Heart right ventricle (tissue), 16 donors: ENCODE measurements around the gene PI4KA. TPM values are rescaled to one million over a fixed set of nuclear protein-coding genes. Genes with fewer than 3 reads are reported as not detected.
A peak's percentile ranks its signal among the peaks of the same experiment; 100 is the strongest.
"Not testable (repeated sequence)": the region's sequence is repeated elsewhere in the genome, so short reads cannot be mapped to it uniquely, and the experiment has no call there.

Source experiments
- ATAC-seq, 8 donors: fragments of 200-7000 bp; cut with Tn5 transposase; one replicate each; pipeline ENCODE4 v1.9.1; 2020; ENCODE audit warnings: mild to moderate bottlenecking in 8 of 8, moderate library complexity in 8 of 8, moderate number of reproducible peaks in 1 of 8
- DNase-seq, 2 donors: peaks; one replicate each; pipeline ENCODE4 v3.0.0-alpha.2; 2020
- H3K27ac ChIP-seq, 10 donors: fragments of 200-600 bp; sonication (generic) in 2 of 10; one replicate each; pipeline versions ENCODE4 v1.5.0 to v1.8.0; 2020 to 2022; ENCODE audit warnings: mild to moderate bottlenecking in 3 of 10
- H3K27me3 ChIP-seq, 7 donors: fragments of 200-600 bp; one replicate each; pipeline ENCODE4 v1.8.0; 2021 to 2022; ENCODE audit warnings: mild to moderate bottlenecking in 2 of 7
- H3K36me3 ChIP-seq, 9 donors: fragments of 200-600 bp; sonication (generic) in 1 of 9; one replicate each; pipeline versions ENCODE4 v1.5.0 to v1.8.0; 2020 to 2022; ENCODE audit warnings: mild to moderate bottlenecking in 2 of 9
- H3K4me1 ChIP-seq, 9 donors: fragments of 200-600 bp; sonication (generic) in 1 of 9; one replicate each; pipeline versions ENCODE4 v1.5.0 to v1.8.0; 2020 to 2022; ENCODE audit warnings: mild to moderate bottlenecking in 4 of 9
- H3K4me3 ChIP-seq, 10 donors: fragments of 200-600 bp; sonication (generic) in 2 of 10; one replicate each; pipeline versions ENCODE4 v1.5.0 to v1.8.0; 2020 to 2022; ENCODE audit warnings: mild to moderate bottlenecking in 7 of 10, moderate library complexity in 2 of 10
- H3K9me3 ChIP-seq, 11 donors: fragments of 200-600 bp in 10 of 11; sonication (generic) in 2 of 11; one replicate each; pipeline versions ENCODE4 v1.5.0 to v1.8.0; 2013 to 2022; ENCODE audit warnings: mild to moderate bottlenecking in 2 of 11, control low read depth in 1 of 11, moderate library complexity in 1 of 11
- CTCF ChIP-seq, 9 donors: fragments of 200-600 bp; sonication (generic) in 2 of 9; IDR thresholded peaks; one replicate each; pipeline versions ENCODE4 v1.5.0 to v1.8.0; 2021 to 2022; ENCODE audit warnings: antibody characterized with exemption in 9 of 9, mild to moderate bottlenecking in 5 of 9, moderate library complexity in 1 of 9
- WGBS, 2 donors: extraction: QIAGEN DNeasy Blood & Tissue Kit; methylation state at CpG; one replicate each; pipeline ENCODE4 v1.1.7; 2013; ENCODE audit warnings: inconsistent platforms in 1 of 2; 5-methylcytosine and 5-hydroxymethylcytosine counted together
- intact Hi-C, 10 donors: fragments of 100-400 bp; cut with DNase I; formaldehyde crosslinking; loops; one replicate each; pipeline versions ENCODE4 v1.11.1 to v1.14.2; 2022
- polyA plus RNA-seq, 2 donors: library from polyadenylated mRNA; stranded (reverse); fragments of 200-250 nt; gene quantifications; one replicate each; pipeline ENCODE4 v1.2.3, GENCODE V29; 2013
- total RNA-seq, 10 donors: library from RNA; stranded (reverse); fragmentation: NEBNext Ultra II Directional in 3 of 10; extraction: Animal tissue kit (Norgen Biotek cat#: 25700) in 3 of 10; gene quantifications; one replicate each; pipeline versions ENCODE4 v1.2.1 to v1.2.4, GENCODE V29; 2021 to 2023
- donor health status: Arrhythmogenic right ventricular cardiomyopathy.
- donor health status: ischemic (EF 13 %, LVEDD 7.1; RV severe dilation, severe dysfunction).
- donor health status: healthy with polysubstance abuse.
- donor health status: DM: no; HTN: yes; CAD: no.
- donor health status: DM: no; HTN: no; CAD: no.
- donor health status: ischemic (EF 25% LVEDD 6.9; RV normal size, moderate dysfunction).
- donor health status: ischemic (EF 25% LVEDD 5.7; RV mildly dilated, moderate dysfunction).
- donor health status: healthy.
- donor health status: DM: yes; HTN: yes; CAD: no.
- donor health status: Ischemic cardiomyopathy.
- donor health status: ischemic (EF 35%, LVEDD 5.7; RV mildly dilated, moderate dysfunction).
- donor health status: nonischemic (EF 11% LVEDD 7.7; RV severe dilation, severe dysfunction).
- donor health status: DM: yes; HTN: yes; CAD: no.
- donor health status: PGD.
- donor health status: ischemic (EF 29% LVEDD 5.4; RV normal size, mild dysfunction).
- donor health status: nonischemic (EF 23%, LVEDD 6.1; RV moderate dilation, normal function).

Gene PI4KA
- total and polyA plus RNA-seq, 12 donors, result 32.3 to 55.2 (median 39.4) TPM

GRCh38 chr22:20667548-20667947 lies 191.1 kb downstream of the PI4KA start:
- H3K4me3 ChIP-seq, intact Hi-C loops, ATAC-seq, H3K27ac ChIP-seq, H3K36me3 ChIP-seq, DNase-seq, H3K4me1 ChIP-seq: not testable (repeated sequence)
- Histone ChIP-seq H3K27me3 (peaks cover 0 to 37% (median 28%) of the 10 kb centered on the region in 7 donors), H3K9me3 (peaks cover 0 to 19% (median 0%) of the 10 kb centered on the region in 11 donors)
- WGBS, 2 donors, result 71 to 74% methylated on average over 17 to 20 of the region's 27 CpGs

GRCh38 chr22:20666560-20666959 lies 192.1 kb downstream of the PI4KA start:
- TF ChIP-seq CTCF (IDR thresholded peaks at IDR 0.05), result no peak
- 76 to 78% methylated on average over 1 of the region's 1 CpG for WGBS, 2 donors
- Histone ChIP-seq H3K4me1 (no peaks in the 10 kb centered on the region), H3K4me3 (no peak overlapping the region), H3K36me3 (no peaks in the 10 kb centered on the region), H3K9me3 (peaks cover 0 to 24% (median 0%) of the 10 kb centered on the region in 11 donors), H3K27ac (no peak overlapping the region), H3K27me3 (peaks cover 0 to 37% (median 24%) of the 10 kb centered on the region in 7 donors)
- DNase-seq (no peak), ATAC-seq (no peak)
- intact Hi-C loops, result no loop called here

- DNase-seq (no peak), ATAC-seq (no peak)
- intact Hi-C loops, result no loop called here
- Histone ChIP-seq H3K4me3 (no peak overlapping the region), H3K36me3 (no peaks in the 10 kb centered on the region), H3K27me3 (peaks cover 0 to 31% (median 14%) of the 10 kb centered on the region in 7 donors), H3K27ac (no peak overlapping the region), H3K9me3 (peaks cover 0 to 24% (median 0%) of the 10 kb centered on the region in 11 donors), H3K4me1 (no peaks in the 10 kb centered on the region)
- WGBS, 2 donors, result 100% methylated on average over 1 of the region's 1 CpG
- no peak for TF ChIP-seq CTCF (IDR thresholded peaks at IDR 0.05)
These were observed 194.0 kb downstream of the PI4KA start for GRCh38 chr22:20664594-20664959.

- H3K9me3 ChIP-seq, result peaks cover 0 to 24% (median 0%) of the 10 kb centered on the region in 11 donors
- intact Hi-C loops, result no loop called here
- H3K4me1 ChIP-seq, result no peaks in the 10 kb centered on the region
- H3K27me3 ChIP-seq, result peaks cover 0 to 31% (median 14%) of the 10 kb centered on the region in 7 donors
- ATAC-seq (peak in 1 of 8 donors; percentile 22), DNase-seq (no peak)
- no peak overlapping the region for H3K4me3 ChIP-seq
- no peak for TF ChIP-seq CTCF (IDR thresholded peaks at IDR 0.05)
- H3K27ac ChIP-seq, result no peak overlapping the region
- 82 to 86% methylated on average over 7 of the region's 7 CpGs for WGBS, 2 donors
- no peaks in the 10 kb centered on the region for H3K36me3 ChIP-seq
These were observed 194.5 kb downstream of the PI4KA start for GRCh38 chr22:20663941-20664593.

GRCh38 chr22:20663137-20663828 lies 195.3 kb downstream of the PI4KA start:
- TF ChIP-seq CTCF (IDR thresholded peaks at IDR 0.05), result no peak
- intact Hi-C loops, result no loop called here
- DNase-seq (no peak), ATAC-seq (no peak)
- no peak overlapping the region for H3K27ac ChIP-seq
- 95 to 97% methylated on average over 1 of the region's 1 CpG for WGBS, 2 donors
- H3K4me3 ChIP-seq, result no peak overlapping the region
- H3K36me3 ChIP-seq, result no peaks in the 10 kb centered on the region
- H3K9me3 ChIP-seq, result peaks cover 0 to 24% (median 0%) of the 10 kb centered on the region in 11 donors
- peaks cover 0 to 31% (median 19%) of the 10 kb centered on the region in 7 donors for H3K27me3 ChIP-seq
- H3K4me1 ChIP-seq, result no peaks in the 10 kb centered on the region

- H3K36me3 ChIP-seq, ATAC-seq, DNase-seq, H3K4me3 ChIP-seq, H3K27ac ChIP-seq, H3K4me1 ChIP-seq, intact Hi-C loops: not testable (repeated sequence)
- H3K9me3 ChIP-seq, result peaks cover 0 to 24% (median 0%) of the 10 kb centered on the region in 11 donors
- WGBS, 2 donors, result 74 to 76% methylated on average over 4 of the region's 4 CpGs
- peaks cover 0 to 31% (median 22%) of the 10 kb centered on the region in 7 donors for H3K27me3 ChIP-seq
These were observed 196.0 kb downstream of the PI4KA start for GRCh38 chr22:20662524-20663036.
